Measurements from ENCODE around the gene CCDC192. TPM values are rescaled to one million over a fixed set of nuclear protein-coding genes. Genes with fewer than 3 reads are reported as not detected.

CCDC192 gene
- total RNA-seq, 2 donors from 2014 or later = not detected

- no peaks in the 10 kb centered on the region for H3K27me3 ChIP-seq
- no peaks in the 10 kb centered on the region for H3K9me3 ChIP-seq
- 17 to 20% methylated on average over 8 of the region's 8 CpGs for WGBS, 2 donors
- TF ChIP-seq, protein P1, sequence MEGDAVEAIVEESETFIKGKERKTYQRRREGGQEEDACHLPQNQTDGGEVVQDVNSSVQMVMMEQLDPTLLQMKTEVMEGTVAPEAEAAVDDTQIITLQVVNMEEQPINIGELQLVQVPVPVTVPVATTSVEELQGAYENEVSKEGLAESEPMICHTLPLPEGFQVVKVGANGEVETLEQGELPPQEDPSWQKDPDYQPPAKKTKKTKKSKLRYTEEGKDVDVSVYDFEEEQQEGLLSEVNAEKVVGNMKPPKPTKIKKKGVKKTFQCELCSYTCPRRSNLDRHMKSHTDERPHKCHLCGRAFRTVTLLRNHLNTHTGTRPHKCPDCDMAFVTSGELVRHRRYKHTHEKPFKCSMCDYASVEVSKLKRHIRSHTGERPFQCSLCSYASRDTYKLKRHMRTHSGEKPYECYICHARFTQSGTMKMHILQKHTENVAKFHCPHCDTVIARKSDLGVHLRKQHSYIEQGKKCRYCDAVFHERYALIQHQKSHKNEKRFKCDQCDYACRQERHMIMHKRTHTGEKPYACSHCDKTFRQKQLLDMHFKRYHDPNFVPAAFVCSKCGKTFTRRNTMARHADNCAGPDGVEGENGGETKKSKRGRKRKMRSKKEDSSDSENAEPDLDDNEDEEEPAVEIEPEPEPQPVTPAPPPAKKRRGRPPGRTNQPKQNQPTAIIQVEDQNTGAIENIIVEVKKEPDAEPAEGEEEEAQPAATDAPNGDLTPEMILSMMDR (IDR thresholded peaks at IDR 0.05) = peak in 4 of 7 experiments; percentile 38 to 53 (median 44)
- no peak for TF ChIP-seq POLR2A (IDR thresholded peaks at IDR 0.05)
- intact Hi-C loops (cut with DNase I) = loop anchor here (10.0 kb wide), 1 partner anchor 329 kb away; no protein-coding TSS in a partner anchor
- peak; percentile 79 for ATAC-seq
- no peak overlapping the region for H3K4me3 ChIP-seq
- peaks cover 10% of the 10 kb centered on the region for H3K4me1 ChIP-seq
- H3K36me3 ChIP-seq (replicated peaks in 1 of 2; ENCODE audit: insufficient read depth in 1 of 2, low read depth in 2 of 2) = no peaks in the 10 kb centered on the region
- peak; percentile 38 to 68 (median 65) for DNase-seq
- peak overlapping the region in 2 of 4 donors; percentile 14 to 47 for H3K27ac ChIP-seq
Observed at GRCh38 chr5:127875235-127876021, 172.2 kb downstream of the CCDC192 start.

GRCh38 chr5:127876384-127876783, 173.2 kb downstream of the CCDC192 start:
- WGBS, 2 donors = 77 to 80% methylated on average over 3 of the region's 3 CpGs
- ATAC-seq (no peak), DNase-seq (no peak)
- Histone ChIP-seq H3K4me1 (peaks cover 10% of the 10 kb centered on the region), H3K4me3 (no peak overlapping the region), H3K27ac (peak overlapping the region in 1 of 4 donors; percentile 47), H3K36me3 (replicated peaks in 1 of 2; ENCODE audit: insufficient read depth in 1 of 2, low read depth in 2 of 2) (no peaks in the 10 kb centered on the region), H3K27me3 (no peaks in the 10 kb centered on the region), H3K9me3 (no peaks in the 10 kb centered on the region)
- TF ChIP-seq, protein P1 (IDR thresholded peaks at IDR 0.05) = no peak
- TF ChIP-seq POLR2A (IDR thresholded peaks at IDR 0.05) = no peak
- intact Hi-C loops (cut with DNase I) = loop anchor here (10.0 kb wide), 1 partner anchor 328 kb away; no protein-coding TSS in a partner anchor

DNA sequence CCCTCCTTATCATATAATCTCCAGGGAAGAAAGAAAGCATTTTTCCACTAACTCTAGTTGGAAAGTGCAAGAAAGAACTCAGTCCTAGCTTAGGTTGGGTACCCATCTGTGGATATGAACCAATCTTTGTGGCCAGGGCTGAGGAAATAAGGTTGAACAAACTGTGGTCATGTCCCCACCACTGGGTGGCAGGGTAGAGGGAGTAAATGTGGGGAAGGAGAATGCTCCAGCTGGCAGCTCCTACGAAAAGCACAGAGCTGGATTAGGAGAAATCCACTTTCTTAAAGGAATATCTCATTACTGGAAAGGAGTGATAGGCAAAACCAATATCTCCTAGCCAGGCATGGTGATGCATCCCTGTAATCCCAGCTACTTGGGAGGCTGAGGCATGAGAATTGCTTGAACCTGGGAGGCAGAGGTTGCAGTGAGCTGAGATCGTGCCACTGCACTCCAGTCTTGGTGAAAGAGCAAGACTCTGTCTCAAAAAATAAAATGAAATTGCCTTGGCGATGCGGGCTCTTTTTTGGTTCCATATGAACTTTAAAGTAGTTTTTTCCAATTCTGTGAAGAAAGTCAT, 175.1 kb downstream of the CCDC192 start:
- Histone ChIP-seq H3K36me3 (replicated peaks in 1 of 2; ENCODE audit: insufficient read depth in 1 of 2, low read depth in 2 of 2) (no peaks in the 10 kb centered on the region), H3K27me3 (no peaks in the 10 kb centered on the region), H3K9me3 (no peaks in the 10 kb centered on the region), H3K27ac (no peak overlapping the region), H3K4me3 (no peak overlapping the region), H3K4me1 (peaks cover 10% of the 10 kb centered on the region)
- no peak for TF ChIP-seq POLR2A (IDR thresholded peaks at IDR 0.05)
- TF ChIP-seq, protein P1 (IDR thresholded peaks at IDR 0.05) = peak in 6 of 7 experiments; percentile 39 to 77 (median 74)
- DNase-seq = peak; percentile 69 to 77 (median 71)
- intact Hi-C loops (cut with DNase I) = loop anchor here (10.0 kb wide), 1 partner anchor 327 kb away; no protein-coding TSS in a partner anchor
- peak; percentile 88 for ATAC-seq
- WGBS, 2 donors = 69% methylated on average over 4 of the region's 4 CpGs

- no peaks in the 10 kb centered on the region for H3K27me3 ChIP-seq
- no peak for DNase-seq
- WGBS, 2 donors = 83 to 90% methylated on average over 1 of the region's 1 CpG
- TF ChIP-seq, protein P1 (IDR thresholded peaks at IDR 0.05) = no peak
- no peak for TF ChIP-seq POLR2A (IDR thresholded peaks at IDR 0.05)
- intact Hi-C loops (cut with DNase I) = no loop called here
- no peak overlapping the region for H3K4me3 ChIP-seq
- no peak overlapping the region for H3K27ac ChIP-seq
- H3K9me3 ChIP-seq = no peaks in the 10 kb centered on the region
- no peaks in the 10 kb centered on the region for H3K36me3 ChIP-seq (replicated peaks in 1 of 2; ENCODE audit: insufficient read depth in 1 of 2, low read depth in 2 of 2)
- no peak for ATAC-seq
- H3K4me1 ChIP-seq = no peaks in the 10 kb centered on the region
Observed at GRCh38 chr5:127884416-127884815, 181.2 kb downstream of the CCDC192 start.
